ENCODE results near the gene NHERF2. TPM values are rescaled to one million over a fixed set of nuclear protein-coding genes. Genes with fewer than 3 reads are reported as not detected.

NHERF2 gene
- total RNA-seq, 2 experiments from 2014 or later: 1.9 to 2.0 TPM

DNA sequence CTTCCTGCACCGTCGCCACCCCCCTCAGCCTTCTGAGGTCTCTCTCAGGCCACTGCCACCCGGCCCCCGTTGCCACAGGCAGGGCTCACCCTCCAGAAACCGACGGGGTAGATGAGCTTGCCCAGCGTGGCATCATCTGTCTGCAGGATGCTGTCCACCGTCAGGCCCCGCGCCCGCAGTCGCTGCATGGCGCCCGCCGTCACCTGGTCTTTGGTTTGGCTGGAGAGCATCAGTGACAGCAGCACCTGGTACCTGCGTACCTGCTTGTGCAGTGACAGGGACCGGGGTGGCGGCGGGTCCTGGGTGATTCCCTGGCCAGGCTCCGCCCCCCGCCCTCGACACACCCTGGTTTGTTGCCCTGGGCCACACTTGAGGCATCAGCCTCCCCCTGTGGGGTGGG is 17.8 kb downstream of the NHERF2 start:
- no peaks in the 10 kb centered on the region for H3K9me3 Mint-ChIP-seq
- H3K27ac Mint-ChIP-seq: no peak overlapping the region
- intact Hi-C loops (cut with DNase I, micrococcal nuclease): loop anchor here in 1 of 2 experiments (10.0 kb wide), 1 partner anchor 570 kb away; the partner anchor contains the start of gene CLCN7
- peaks cover 23% of the 10 kb centered on the region for H3K4me1 Mint-ChIP-seq (ENCODE audit: low read depth)
- no peaks in the 10 kb centered on the region for H3K27me3 ChIP-seq (ENCODE audit: control insufficient read depth in 1 of 2, insufficient read depth in 2 of 2, low read length in 2 of 2)
- no peaks in the 10 kb centered on the region for H3K9me3 ChIP-seq (ENCODE audit: control insufficient read depth in 1 of 2, insufficient read depth in 1 of 2, low read length in 2 of 2)
- peaks cover 33% of the 10 kb centered on the region for H3K4me1 ChIP-seq (ENCODE audit: insufficient read depth, low read length)
- ChIA-PET POLR2A (no interaction called here), CTCF (interaction anchor here (0.7 kb wide), 1 partner anchor 103 kb away, joined by 3 read pairs; no protein-coding TSS in a partner anchor)
- H3K27ac ChIP-seq (ENCODE audit: low read depth in 1 of 2, low read length in 2 of 2): no peak overlapping the region
- H3K36me3 Mint-ChIP-seq (ENCODE audit: low read depth): peaks cover 4% of the 10 kb centered on the region
- H3K4me3 ChIP-seq (ENCODE audit: low read length): no peak overlapping the region
- no peaks in the 10 kb centered on the region for H3K27me3 Mint-ChIP-seq
- peaks cover 4% of the 10 kb centered on the region for H3K36me3 ChIP-seq (ENCODE audit: insufficient read depth, low read length)
- no peak overlapping the region for H3K4me3 Mint-ChIP-seq
- DNase-seq: no peak
- ATAC-seq (ENCODE audit: poor library complexity): no peak
- TF ChIP-seq, protein P1, sequence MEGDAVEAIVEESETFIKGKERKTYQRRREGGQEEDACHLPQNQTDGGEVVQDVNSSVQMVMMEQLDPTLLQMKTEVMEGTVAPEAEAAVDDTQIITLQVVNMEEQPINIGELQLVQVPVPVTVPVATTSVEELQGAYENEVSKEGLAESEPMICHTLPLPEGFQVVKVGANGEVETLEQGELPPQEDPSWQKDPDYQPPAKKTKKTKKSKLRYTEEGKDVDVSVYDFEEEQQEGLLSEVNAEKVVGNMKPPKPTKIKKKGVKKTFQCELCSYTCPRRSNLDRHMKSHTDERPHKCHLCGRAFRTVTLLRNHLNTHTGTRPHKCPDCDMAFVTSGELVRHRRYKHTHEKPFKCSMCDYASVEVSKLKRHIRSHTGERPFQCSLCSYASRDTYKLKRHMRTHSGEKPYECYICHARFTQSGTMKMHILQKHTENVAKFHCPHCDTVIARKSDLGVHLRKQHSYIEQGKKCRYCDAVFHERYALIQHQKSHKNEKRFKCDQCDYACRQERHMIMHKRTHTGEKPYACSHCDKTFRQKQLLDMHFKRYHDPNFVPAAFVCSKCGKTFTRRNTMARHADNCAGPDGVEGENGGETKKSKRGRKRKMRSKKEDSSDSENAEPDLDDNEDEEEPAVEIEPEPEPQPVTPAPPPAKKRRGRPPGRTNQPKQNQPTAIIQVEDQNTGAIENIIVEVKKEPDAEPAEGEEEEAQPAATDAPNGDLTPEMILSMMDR (IDR thresholded peaks at IDR 0.05): no peak

DNA sequence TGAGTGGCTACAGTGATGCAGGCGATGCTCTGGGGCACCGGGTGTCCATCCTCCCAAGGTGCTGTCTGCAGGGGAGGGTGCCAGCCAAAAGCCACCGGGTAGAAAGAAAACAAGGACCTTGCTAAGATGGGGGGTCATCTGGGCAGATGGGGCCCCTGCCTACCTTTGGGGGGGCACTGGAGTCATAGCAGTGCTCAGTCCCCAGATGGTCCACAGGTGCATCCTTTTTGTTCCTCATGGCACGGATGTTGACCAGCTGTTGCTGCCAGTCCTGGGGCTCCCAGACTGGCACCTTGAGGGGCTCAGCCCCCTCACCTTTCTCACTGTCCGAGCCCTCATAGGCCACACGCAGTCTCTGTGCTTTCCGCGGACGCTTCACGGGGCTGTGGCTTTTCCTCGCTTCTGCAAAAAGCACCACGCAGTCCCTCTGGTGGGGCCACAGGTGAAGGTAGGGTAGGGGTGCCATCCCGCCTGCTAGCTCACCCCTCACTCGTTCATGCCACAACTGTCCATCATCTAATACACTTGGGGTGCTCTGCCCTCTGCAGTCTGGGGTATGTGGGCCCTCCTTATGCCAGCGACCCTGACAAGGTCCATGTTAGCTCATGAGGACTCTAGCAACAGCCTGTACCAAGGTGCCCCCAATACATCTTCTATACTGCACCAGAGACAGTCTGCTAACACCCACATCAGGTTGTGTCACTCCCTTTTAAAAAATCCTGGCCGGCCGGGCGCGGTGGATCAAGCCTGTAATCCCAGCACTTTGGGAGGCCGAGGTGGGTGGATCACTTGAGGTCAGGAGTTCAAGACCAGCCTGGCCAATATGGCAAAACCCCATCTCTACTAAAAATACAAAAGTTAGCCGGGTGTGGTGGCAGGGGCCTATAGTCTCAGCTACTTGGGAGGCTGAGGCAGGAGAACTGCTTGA is 19.5 kb downstream of the NHERF2 start:
- peaks cover 33% of the 10 kb centered on the region for H3K4me1 ChIP-seq (ENCODE audit: insufficient read depth, low read length)
- Mint-ChIP-seq H3K36me3 (ENCODE audit: low read depth) (peaks cover 9% of the 10 kb centered on the region), H3K27me3 (no peaks in the 10 kb centered on the region), H3K4me1 (ENCODE audit: low read depth) (peaks cover 23% of the 10 kb centered on the region), H3K27ac (no peak overlapping the region), H3K9me3 (no peaks in the 10 kb centered on the region), H3K4me3 (peak overlapping the region; percentile 92)
- ChIA-PET POLR2A (interaction anchor here (0.8 to 3.0 kb wide), 5 partner anchors 81 to 475 kb away, joined by 3 to 32 read pairs (median 4); partner anchors contain the start of genes RPS2 and TRAF7), CTCF (interaction anchor here (0.9 kb wide), 1 partner anchor 94 kb away, joined by 4 read pairs; no protein-coding TSS in a partner anchor)
- no peak for ATAC-seq (ENCODE audit: poor library complexity)
- H3K9me3 ChIP-seq (ENCODE audit: control insufficient read depth in 1 of 2, insufficient read depth in 1 of 2, low read length in 2 of 2): no peaks in the 10 kb centered on the region
- H3K4me3 ChIP-seq (ENCODE audit: low read length): no peak overlapping the region
- intact Hi-C loops (cut with DNase I, micrococcal nuclease): loop anchor here in 1 of 2 experiments (5.0 to 10.0 kb wide), 7 partner anchors 39 to 636 kb away; partner anchors contain the start of genes CLCN7, KCTD5, MLST8 and NDUFB10
- no peak overlapping the region for H3K27ac ChIP-seq (ENCODE audit: low read depth in 1 of 2, low read length in 2 of 2)
- no peak for DNase-seq
- peaks cover 9% of the 10 kb centered on the region for H3K36me3 ChIP-seq (ENCODE audit: insufficient read depth, low read length)
- TF ChIP-seq, protein P1 (IDR thresholded peaks at IDR 0.05): no peak
- no peaks in the 10 kb centered on the region for H3K27me3 ChIP-seq (ENCODE audit: control insufficient read depth in 1 of 2, insufficient read depth in 2 of 2, low read length in 2 of 2)

DNA sequence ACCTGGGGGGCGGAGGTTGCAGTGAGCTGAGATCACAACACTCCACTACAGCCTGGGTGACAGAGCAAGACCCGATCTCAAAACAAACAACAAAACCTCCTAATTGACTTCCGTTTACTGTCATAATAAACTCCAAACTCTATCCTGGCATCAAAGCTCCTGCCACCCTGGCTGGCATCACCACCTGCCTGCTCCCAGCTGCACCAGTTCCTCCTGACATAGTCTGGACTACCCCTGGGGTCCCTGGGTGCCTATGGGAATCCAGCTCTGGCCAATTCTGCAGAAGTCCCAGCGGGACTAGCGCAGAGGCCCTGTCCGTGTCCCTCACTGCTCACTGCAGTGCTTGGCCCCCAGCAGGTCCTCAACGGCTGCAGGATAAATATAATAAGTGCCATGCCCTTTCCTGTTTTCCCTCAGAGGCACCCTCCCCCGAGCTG is 20.2 kb downstream of the NHERF2 start:
- H3K4me1 ChIP-seq (ENCODE audit: insufficient read depth, low read length): peaks cover 33% of the 10 kb centered on the region
- no peak overlapping the region for H3K27ac ChIP-seq (ENCODE audit: low read depth in 1 of 2, low read length in 2 of 2)
- ATAC-seq (ENCODE audit: poor library complexity) (no peak), DNase-seq (no peak)
- intact Hi-C loops (cut with DNase I, micrococcal nuclease): loop anchor here in 1 of 2 experiments (5.0 to 10.0 kb wide), 7 partner anchors 40 to 635 kb away; partner anchors contain the start of genes CLCN7, KCTD5, MLST8 and NDUFB10
- Mint-ChIP-seq H3K4me3 (peak overlapping the region; percentile 92), H3K9me3 (no peaks in the 10 kb centered on the region), H3K27me3 (no peaks in the 10 kb centered on the region), H3K4me1 (ENCODE audit: low read depth) (peaks cover 23% of the 10 kb centered on the region), H3K36me3 (ENCODE audit: low read depth) (peaks cover 9% of the 10 kb centered on the region), H3K27ac (no peak overlapping the region)
- peak overlapping the region; percentile 96 for H3K4me3 ChIP-seq (ENCODE audit: low read length)
- peaks cover 13% of the 10 kb centered on the region for H3K36me3 ChIP-seq (ENCODE audit: insufficient read depth, low read length)
- POLR2A ChIA-PET: interaction anchor here (0.8 to 3.0 kb wide), 10 partner anchors 19 to 731 kb away, joined by 3 to 32 read pairs (median 4); partner anchors contain the start of genes PGP, PKD1, RPS2 and TRAF7
- H3K9me3 ChIP-seq (ENCODE audit: control insufficient read depth in 1 of 2, insufficient read depth in 1 of 2, low read length in 2 of 2): no peaks in the 10 kb centered on the region
- TF ChIP-seq, protein P1 (IDR thresholded peaks at IDR 0.05): no peak
- H3K27me3 ChIP-seq (ENCODE audit: control insufficient read depth in 1 of 2, insufficient read depth in 2 of 2, low read length in 2 of 2): no peaks in the 10 kb centered on the region
- CTCF ChIA-PET: interaction anchor here (0.9 to 1.5 kb wide), 2 partner anchors 10 to 94 kb away, joined by 4 read pairs; no protein-coding TSS in a partner anchor

All from CD4-positive, alpha-beta T cell (primary cell).